HCT116 (cell line): Measurements from ENCODE around the gene NCR3LG1. TPM values are rescaled to one million over a fixed set of nuclear protein-coding genes. Genes with fewer than 3 reads are reported as not detected.

ENCODE experiments used
- ATAC-seq: fragments of 200-7000 bp; cut with Tn5 transposase; 2 replicates; pipeline ENCODE4 v1.9.1; 2020; ENCODE audit warnings: mild to moderate bottlenecking, moderate library complexity
- BruUV-seq: library from RNA; stranded (reverse); fragments of 400-500 nt; replicated peaks from 2 replicates; lab custom pipeline; 2021; lab: Mats Ljungman, UMichigan
- CTCF ChIA-PET: fragments of 300-600 bp; sonication (Branson Sonifier 250); formaldehyde crosslinking; loops from one replicate; lab custom pipeline; 2021; ENCODE audit warnings: antibody characterized with exemption; lab: Charles Lee
- POLR2A ChIA-PET: fragments of 300-600, 350-600 bp; sonication (Branson Sonifier 250); formaldehyde crosslinking; loops from one replicate; lab custom pipeline; 2021; ENCODE audit warnings: antibody characterized with exemption; lab: Charles Lee
- RAD21 ChIA-PET, 2 experiments: fragments of 300-600 bp; sonication (Branson Sonifier 250); formaldehyde crosslinking; loops; one replicate each; lab custom pipeline; 2023; ENCODE audit warnings: low total read pairs in 2 of 2; ENCODE audit not compliant: uncharacterized antibody in 2 of 2, unreplicated experiment in 2 of 2, low non-redundant PET in 1 of 2; lab: Charles Lee
- DNase-seq: peaks from one replicate; pipeline ENCODE4 v3.0.0-alpha.2; 2010; ENCODE audit warnings: low read depth, low spot score
- H2AFZ ChIP-seq: fragments of 200-600 bp; shearing (Covaris generic), sonication (generic); 2 replicates; pipeline ENCODE4 v1.6.1; 2017; ENCODE audit warnings: low read depth, mixed run types, mixed read lengths, antibody characterized with exemption, low read length; ENCODE audit not compliant: poor library complexity, severe bottlenecking
- H3K27ac ChIP-seq: 2 replicates; pipeline ENCODE4 v1.5.1; 2012; ENCODE audit warnings: low read depth, low read length
- H3K27me3 ChIP-seq: fragments of 200-600 bp; sonication (generic); 2 replicates; pipeline ENCODE4 v1.6.1; 2016; ENCODE audit warnings: mixed run types, low read length, mixed read lengths; ENCODE audit not compliant: insufficient read depth
- H3K36me3 ChIP-seq, 2 experiments: fragments of 200-500 bp in 1 of 2; fragments of 200-600 bp in 1 of 2; sonication (Bioruptor generic) in 1 of 2; sonication (generic) in 1 of 2; 2 replicates each; pipeline versions ENCODE4 v1.5.1 to v1.6.1; 2014 to 2016; ENCODE audit warnings: low read length in 2 of 2, inconsistent platforms in 1 of 2, mixed read lengths in 1 of 2, mixed run types in 1 of 2; ENCODE audit not compliant: insufficient read depth in 2 of 2, control insufficient read depth in 1 of 2
- H3K4me1 ChIP-seq, 2 experiments: fragments of 200-600 bp in 1 of 2; sonication (generic) in 1 of 2; 2 replicates each; pipeline versions ENCODE4 v1.5.1 to v1.6.1; 2012 to 2017; ENCODE audit warnings: low read length in 2 of 2, inconsistent platforms in 1 of 2, mild to moderate bottlenecking in 1 of 2, mixed read lengths in 1 of 2, mixed run types in 1 of 2, moderate library complexity in 1 of 2; ENCODE audit not compliant: insufficient read depth in 2 of 2, control insufficient read depth in 1 of 2
- H3K4me2 ChIP-seq: fragments of 200-600 bp; sonication (generic); 2 replicates; pipeline ENCODE4 v1.6.1; 2017; ENCODE audit warnings: mixed run types, low read length, mixed read lengths
- H3K4me3 ChIP-seq, 2 experiments: fragments of 200-600 bp in 1 of 2; sonication (generic) in 1 of 2; replicated peaks in 1 of 2; 2 replicates each; pipeline ENCODE4 v1.5.1; 2011 to 2016; ENCODE audit warnings: low read length in 2 of 2, control low read depth in 1 of 2, low read depth in 1 of 2, mild to moderate bottlenecking in 1 of 2, mixed read lengths in 1 of 2, mixed run types in 1 of 2
- H3K79me2 ChIP-seq: fragments of 200-600 bp; sonication (generic); 2 replicates; pipeline ENCODE4 v1.6.1; 2017; ENCODE audit warnings: mild to moderate bottlenecking, mixed run types, low read length, moderate library complexity, mixed read lengths; ENCODE audit not compliant: insufficient read depth
- H3K9ac ChIP-seq: fragments of 200-600 bp; sonication (generic); 2 replicates; pipeline ENCODE4 v1.6.1; 2016; ENCODE audit warnings: low read length, mixed read lengths
- H3K9me2 ChIP-seq: fragments of 200-600 bp; sonication (generic), shearing (Covaris generic); 2 replicates; pipeline ENCODE4 v1.6.1; 2017; ENCODE audit warnings: mixed run types, mild to moderate bottlenecking, moderate library complexity; ENCODE audit not compliant: insufficient read depth
- H3K9me3 ChIP-seq, 2 experiments: fragments of 200-500 bp in 1 of 2; fragments of 200-600 bp in 1 of 2; sonication (Bioruptor generic) in 1 of 2; sonication (generic) in 1 of 2; 2 replicates each; pipeline ENCODE4 v1.6.1; 2014 to 2017; ENCODE audit warnings: low read length in 2 of 2, mixed read lengths in 2 of 2, inconsistent platforms in 1 of 2, low read depth in 1 of 2, mild to moderate bottlenecking in 1 of 2, mixed run types in 1 of 2, moderate library complexity in 1 of 2; ENCODE audit not compliant: control insufficient read depth in 1 of 2, insufficient read depth in 1 of 2
- H4K20me1 ChIP-seq: fragments of 200-600 bp; sonication (generic), shearing (Covaris generic); 2 replicates; pipeline ENCODE4 v1.6.1; 2017; ENCODE audit warnings: mixed run types, mild to moderate bottlenecking, moderate library complexity; ENCODE audit not compliant: insufficient read depth
- CBX3 ChIP-seq: IDR thresholded peaks from 2 replicates; pipeline ENCODE4 v1.6.1; 2012; ENCODE audit warnings: low read depth
- CEBPB ChIP-seq: IDR thresholded peaks from 2 replicates; pipeline ENCODE4 v1.6.1; 2012; ENCODE audit warnings: low read depth
- CTCF ChIP-seq, 3 experiments: fragments of 200-600 bp in 1 of 3; sonication (generic) in 1 of 3; IDR thresholded peaks in 2 of 3; conservative IDR thresholded peaks in 1 of 3; 2 replicates each; pipeline ENCODE4 v1.5.1; 2012 to 2017; ENCODE audit warnings: low read depth in 2 of 3, low read length in 2 of 3, antibody characterized with exemption in 1 of 3, borderline replicate concordance in 1 of 3, control low read depth in 1 of 3, mild to moderate bottlenecking in 1 of 3, mixed read lengths in 1 of 3, mixed run types in 1 of 3, moderate library complexity in 1 of 3; ENCODE audit not compliant: insufficient read depth in 1 of 3
- FOSL1 ChIP-seq: IDR thresholded peaks from 2 replicates; pipeline ENCODE4 v1.6.1; 2012; ENCODE audit warnings: low read depth
- SRF ChIP-seq: IDR thresholded peaks from 2 replicates; pipeline ENCODE4 v1.6.1; 2012; ENCODE audit warnings: low read depth
- ZBTB33 ChIP-seq: IDR thresholded peaks from 2 replicates; pipeline ENCODE4 v1.6.1; 2011; ENCODE audit warnings: mild to moderate bottlenecking, low read length, moderate library complexity; ENCODE audit not compliant: insufficient replicate concordance; ENCODE audit errors: extremely low read depth
- ZFX ChIP-seq: fragments of 450-650 bp; IDR thresholded peaks from 2 replicates; pipeline ENCODE4 v1.6.1; 2017
- intact Hi-C: fragments of 100-400 bp; cut with micrococcal nuclease; formaldehyde crosslinking; loops from 2 replicates; pipeline ENCODE4 v1.10.0; 2022
- total RNA-seq: library from RNA; stranded (reverse); gene quantifications from one replicate; pipeline ENCODE4 v1.2.1, GENCODE V29; 2021; ENCODE audit not compliant: unreplicated experiment

Gene NCR3LG1
- total RNA-seq, 1 experiment from 2014 or later: 1.5 TPM

- Histone ChIP-seq H3K9me3 (no peaks in the 10 kb centered on the region), H3K4me2 (no peak overlapping the region), H3K27me3 (no peaks in the 10 kb centered on the region), H3K36me3 (no peaks in the 10 kb centered on the region), H3K79me2 (no peaks in the 10 kb centered on the region), H2AFZ (no peak overlapping the region), H3K9ac (no peak overlapping the region), H4K20me1 (no peaks in the 10 kb centered on the region), H3K4me1 (peaks cover 3 to 11% of the 10 kb centered on the region in 2 experiments; a peak in 3 of 4 replicates), H3K9me2 (no peaks in the 10 kb centered on the region), H3K27ac (no peak overlapping the region), H3K4me3 (no peak overlapping the region)
- DNase-seq: no peak
- TF ChIP-seq CTCF (IDR thresholded peaks at IDR 0.05 in 2 of 3, conservative IDR thresholded peaks at IDR 0.05 in 1 of 3; ENCODE audit: borderline replicate concordance in 1 of 3, insufficient read depth in 1 of 3, low read depth in 2 of 3, low read length in 2 of 3) (0 out of 6 replicates have a peak, but pooled peaks of 1 of the 3 experiments have one; percentile 20), SRF (no peak)
- POLR2A ChIA-PET: no interaction called here
- RAD21 ChIA-PET: no interaction called here
- BruUV-seq: no TSS peak
- CTCF ChIA-PET: no interaction called here
- no peak for ATAC-seq
- intact Hi-C loops: no loop called here
Measured at GRCh38 chr11:17394743-17395390, 43.3 kb downstream of the NCR3LG1 start.

GRCh38 chr11:17395554-17395961, 44.0 kb downstream of the NCR3LG1 start:
- Histone ChIP-seq H3K9me3 (no peaks in the 10 kb centered on the region), H3K9me2 (no peaks in the 10 kb centered on the region), H3K27me3 (no peaks in the 10 kb centered on the region), H3K79me2 (no peaks in the 10 kb centered on the region), H3K9ac (no peak overlapping the region), H3K4me1 (peaks cover 3 to 7% of the 10 kb centered on the region in 2 experiments; a peak in 2 of 4 replicates), H3K36me3 (no peaks in the 10 kb centered on the region), H3K4me2 (no peak overlapping the region), H4K20me1 (no peaks in the 10 kb centered on the region), H3K27ac (no peak overlapping the region), H2AFZ (no peak overlapping the region), H3K4me3 (no peak overlapping the region)
- POLR2A ChIA-PET: no interaction called here
- no peak for DNase-seq
- RAD21 ChIA-PET: no interaction called here
- CTCF ChIA-PET: no interaction called here
- TF ChIP-seq CEBPB: no peak
- TF ChIP-seq FOSL1: no peak
- TF ChIP-seq ZFX: no peak
- no peak for TF ChIP-seq CBX3
- TF ChIP-seq ZBTB33: no peak
- TF ChIP-seq SRF: no peak
- BruUV-seq: no TSS peak
- ATAC-seq: no peak
- intact Hi-C loops: no loop called here
